ENCODE results near the gene ADORA2A. TPM values are rescaled to one million over a fixed set of nuclear protein-coding genes. Genes with fewer than 3 reads are reported as not detected.

Gene ADORA2A
- total RNA-seq, 1 experiment from 2014 or later: 7.6 TPM

DNA sequence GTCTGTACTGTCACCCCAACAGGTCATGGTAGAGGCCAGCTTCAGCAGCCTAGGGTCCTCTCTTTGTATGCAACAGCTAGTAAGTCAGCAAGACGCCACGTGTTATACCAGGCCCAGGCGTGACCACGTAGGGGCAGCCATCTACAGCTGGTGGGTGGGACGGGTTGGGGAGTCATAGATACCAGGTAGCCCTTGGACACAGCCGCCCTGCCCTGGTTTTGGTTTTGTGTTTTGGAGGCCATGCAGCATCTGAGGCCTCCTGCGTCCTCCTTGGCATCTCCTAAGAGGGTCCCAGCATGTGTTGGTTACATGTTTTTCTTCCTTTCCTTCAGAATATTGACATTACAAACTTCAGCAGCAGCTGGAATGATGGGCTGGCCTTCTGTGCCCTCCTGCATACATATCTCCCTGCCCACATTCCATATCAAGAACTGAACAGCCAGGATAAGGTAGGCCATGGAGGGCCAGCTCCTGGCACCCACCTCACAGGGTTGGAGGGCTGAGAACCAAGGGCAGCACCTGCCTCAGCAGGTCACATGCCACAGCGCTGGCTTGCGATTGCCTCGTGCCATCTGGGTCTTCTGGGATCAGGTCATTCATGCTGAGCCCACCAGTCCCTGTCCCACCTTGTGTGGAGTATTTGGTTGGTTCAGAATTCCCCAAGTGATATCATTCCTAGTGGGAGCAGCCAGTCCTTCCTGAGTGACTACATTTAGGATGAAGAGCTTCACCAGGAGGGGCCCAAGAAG is 16.0 kb upstream of the ADORA2A start:
- DNase-seq (ENCODE audit: low spot score) (no peak), ATAC-seq (no peak)
- ChIA-PET CTCF (interaction anchor here (1.0 to 2.3 kb wide), 3 partner anchors 9 to 13 kb away, joined by 3 to 7 read pairs (median 4); no protein-coding TSS in a partner anchor), POLR2A (interaction anchor here (0.5 kb wide), 1 partner anchor 1276 kb away, joined by 3 read pairs; no protein-coding TSS in a partner anchor)
- H3K27me3 Mint-ChIP-seq (ENCODE audit: low read depth): no peaks in the 10 kb centered on the region
- H3K9me3 Mint-ChIP-seq: no peaks in the 10 kb centered on the region
- peaks cover 12% of the 10 kb centered on the region for H3K36me3 Mint-ChIP-seq
- H3K4me1 Mint-ChIP-seq: peaks cover 17% of the 10 kb centered on the region
- TF ChIP-seq NR2C2 (CRISPR knock-in tag; IDR thresholded peaks at IDR 0.05) (no peak), SOX15 (CRISPR knock-in tag; IDR thresholded peaks at IDR 0.05) (no peak), CREB1 (CRISPR knock-in tag; IDR thresholded peaks at IDR 0.05) (no peak), SMAD3 (CRISPR knock-in tag; IDR thresholded peaks at IDR 0.05; ENCODE audit: borderline replicate concordance) (no peak), FOXJ3 (CRISPR knock-in tag; IDR thresholded peaks at IDR 0.05; ENCODE audit: borderline replicate concordance) (no peak), JUN (CRISPR knock-in tag; IDR thresholded peaks at IDR 0.05) (no peak), ZNF416 (CRISPR knock-in tag; IDR thresholded peaks at IDR 0.05) (no peak)
- H3K27ac Mint-ChIP-seq: 0 out of 2 replicates have a peak overlapping the region, but pooled peaks have one; percentile 50
- no peak overlapping the region for H3K4me3 Mint-ChIP-seq

DNA sequence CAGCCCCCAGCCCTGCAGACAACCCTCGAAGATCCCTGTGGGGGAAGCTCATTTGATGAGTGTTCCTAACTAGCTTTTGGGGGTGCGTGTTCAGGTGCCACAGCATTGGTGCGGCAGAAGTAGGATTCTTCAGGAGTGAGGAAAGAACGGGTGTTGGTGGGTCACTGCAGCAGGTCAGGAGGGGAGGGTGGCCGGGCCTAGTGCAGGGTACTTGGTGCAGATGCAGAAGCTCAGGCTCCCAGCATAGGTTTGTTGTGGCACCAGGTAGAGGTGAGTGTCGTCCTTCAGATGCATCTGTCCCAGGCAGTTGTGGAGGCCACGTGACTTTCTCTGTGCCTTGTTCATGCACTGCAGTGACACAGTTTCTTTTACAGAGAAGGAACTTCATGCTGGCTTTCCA is 15.1 kb upstream of the ADORA2A start:
- peaks cover 12% of the 10 kb centered on the region for H3K36me3 Mint-ChIP-seq
- peaks cover 8% of the 10 kb centered on the region for H3K4me1 Mint-ChIP-seq
- DNase-seq (ENCODE audit: low spot score) (no peak), ATAC-seq (no peak)
- H3K27me3 Mint-ChIP-seq (ENCODE audit: low read depth): no peaks in the 10 kb centered on the region
- H3K27ac Mint-ChIP-seq: no peak overlapping the region; the same call in 1 of the 2 replicates
- ChIA-PET POLR2A (no interaction called here), CTCF (interaction anchor here (0.6 to 2.3 kb wide), 5 partner anchors 8 to 1225 kb away, joined by 3 to 7 read pairs (median 4); no protein-coding TSS in a partner anchor)
- TF ChIP-seq TCF7 (CRISPR knock-in tag; IDR thresholded peaks at IDR 0.05; ENCODE audit: low read depth): no peak
- TF ChIP-seq SOX15 (CRISPR knock-in tag; IDR thresholded peaks at IDR 0.05): no peak
- H3K4me3 Mint-ChIP-seq: no peak overlapping the region
- no peaks in the 10 kb centered on the region for H3K9me3 Mint-ChIP-seq

- H3K4me1 Mint-ChIP-seq: no peaks in the 10 kb centered on the region
- POLR2A ChIA-PET: no interaction called here
- CTCF ChIA-PET: interaction anchor here (1.4 kb wide), 1 partner anchor 11 kb away, joined by 4 read pairs; no protein-coding TSS in a partner anchor
Measured at GRCh38 chr22:24413271-24413670, 14.1 kb upstream of the ADORA2A start.

More at GRCh38 chr22:24413271-24413670, 14.1 kb upstream of the ADORA2A start:
- no peak for DNase-seq (ENCODE audit: low spot score)
- H3K9me3 Mint-ChIP-seq: no peaks in the 10 kb centered on the region
- TF ChIP-seq CREB1 (CRISPR knock-in tag; IDR thresholded peaks at IDR 0.05): no peak
- TF ChIP-seq, protein P1, sequence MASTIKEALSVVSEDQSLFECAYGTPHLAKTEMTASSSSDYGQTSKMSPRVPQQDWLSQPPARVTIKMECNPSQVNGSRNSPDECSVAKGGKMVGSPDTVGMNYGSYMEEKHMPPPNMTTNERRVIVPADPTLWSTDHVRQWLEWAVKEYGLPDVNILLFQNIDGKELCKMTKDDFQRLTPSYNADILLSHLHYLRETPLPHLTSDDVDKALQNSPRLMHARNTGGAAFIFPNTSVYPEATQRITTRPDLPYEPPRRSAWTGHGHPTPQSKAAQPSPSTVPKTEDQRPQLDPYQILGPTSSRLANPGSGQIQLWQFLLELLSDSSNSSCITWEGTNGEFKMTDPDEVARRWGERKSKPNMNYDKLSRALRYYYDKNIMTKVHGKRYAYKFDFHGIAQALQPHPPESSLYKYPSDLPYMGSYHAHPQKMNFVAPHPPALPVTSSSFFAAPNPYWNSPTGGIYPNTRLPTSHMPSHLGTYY (CRISPR knock-in tag; IDR thresholded peaks at IDR 0.05): no peak
- TF ChIP-seq, protein P2, sequence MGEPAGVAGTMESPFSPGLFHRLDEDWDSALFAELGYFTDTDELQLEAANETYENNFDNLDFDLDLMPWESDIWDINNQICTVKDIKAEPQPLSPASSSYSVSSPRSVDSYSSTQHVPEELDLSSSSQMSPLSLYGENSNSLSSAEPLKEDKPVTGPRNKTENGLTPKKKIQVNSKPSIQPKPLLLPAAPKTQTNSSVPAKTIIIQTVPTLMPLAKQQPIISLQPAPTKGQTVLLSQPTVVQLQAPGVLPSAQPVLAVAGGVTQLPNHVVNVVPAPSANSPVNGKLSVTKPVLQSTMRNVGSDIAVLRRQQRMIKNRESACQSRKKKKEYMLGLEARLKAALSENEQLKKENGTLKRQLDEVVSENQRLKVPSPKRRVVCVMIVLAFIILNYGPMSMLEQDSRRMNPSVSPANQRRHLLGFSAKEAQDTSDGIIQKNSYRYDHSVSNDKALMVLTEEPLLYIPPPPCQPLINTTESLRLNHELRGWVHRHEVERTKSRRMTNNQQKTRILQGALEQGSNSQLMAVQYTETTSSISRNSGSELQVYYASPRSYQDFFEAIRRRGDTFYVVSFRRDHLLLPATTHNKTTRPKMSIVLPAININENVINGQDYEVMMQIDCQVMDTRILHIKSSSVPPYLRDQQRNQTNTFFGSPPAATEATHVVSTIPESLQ (CRISPR knock-in tag; IDR thresholded peaks at IDR 0.05): no peak
- no peak for TF ChIP-seq HMGA2 (CRISPR knock-in tag; IDR thresholded peaks at IDR 0.05)
- TF ChIP-seq GTF2I (CRISPR knock-in tag; conservative IDR thresholded peaks at IDR 0.05): no peak
- TF ChIP-seq ATF1 (CRISPR knock-in tag; IDR thresholded peaks at IDR 0.05): no peak
- no peak for TF ChIP-seq MAX (CRISPR knock-in tag; IDR thresholded peaks at IDR 0.05)
- TF ChIP-seq JUN (CRISPR knock-in tag; IDR thresholded peaks at IDR 0.05): no peak
- no peak for TF ChIP-seq FOXJ3 (CRISPR knock-in tag; IDR thresholded peaks at IDR 0.05; ENCODE audit: borderline replicate concordance)
- no peak for TF ChIP-seq ZBTB43 (CRISPR knock-in tag; IDR thresholded peaks at IDR 0.05)
- TF ChIP-seq, protein P3, sequence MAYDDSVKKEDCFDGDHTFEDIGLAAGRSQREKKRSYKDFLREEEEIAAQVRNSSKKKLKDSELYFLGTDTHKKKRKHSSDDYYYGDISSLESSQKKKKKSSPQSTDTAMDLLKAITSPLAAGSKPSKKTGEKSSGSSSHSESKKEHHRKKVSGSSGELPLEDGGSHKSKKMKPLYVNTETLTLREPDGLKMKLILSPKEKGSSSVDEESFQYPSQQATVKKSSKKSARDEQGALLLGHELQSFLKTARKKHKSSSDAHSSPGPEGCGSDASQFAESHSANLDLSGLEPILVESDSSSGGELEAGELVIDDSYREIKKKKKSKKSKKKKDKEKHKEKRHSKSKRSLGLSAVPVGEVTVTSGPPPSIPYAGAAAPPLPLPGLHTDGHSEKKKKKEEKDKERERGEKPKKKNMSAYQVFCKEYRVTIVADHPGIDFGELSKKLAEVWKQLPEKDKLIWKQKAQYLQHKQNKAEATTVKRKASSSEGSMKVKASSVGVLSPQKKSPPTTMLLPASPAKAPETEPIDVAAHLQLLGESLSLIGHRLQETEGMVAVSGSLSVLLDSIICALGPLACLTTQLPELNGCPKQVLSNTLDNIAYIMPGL (CRISPR knock-in tag; IDR thresholded peaks at IDR 0.05): no peak
- 0 out of 2 replicates have a peak overlapping the region, but pooled peaks have one; percentile 22 for H3K27ac Mint-ChIP-seq
- no peak overlapping the region for H3K4me3 Mint-ChIP-seq
- H3K36me3 Mint-ChIP-seq: peaks cover 12% of the 10 kb centered on the region
- no peaks in the 10 kb centered on the region for H3K27me3 Mint-ChIP-seq (ENCODE audit: low read depth)
- ATAC-seq: no peak

Data from WTC11 (cell line).